DMS114 treated with DMSO at 0.1 percent for 48 hours (cell line): ENCODE results near the gene LIN54.

Source experiments
- DNase-seq: peaks from one replicate; lab custom pipeline; 2025; ENCODE audit not compliant: unreplicated experiment; lab: John Stamatoyannopoulos, UW

The LIN54 gene

GRCh38 chr4:82896755-82897154, 113.9 kb downstream of the LIN54 start:
- DNase-seq = no peak

- no peak for DNase-seq
Measured at GRCh38 chr4:82893942-82894341, 116.7 kb downstream of the LIN54 start.

GRCh38 chr4:82892467-82892802, 118.2 kb downstream of the LIN54 start:
- no peak for DNase-seq

- DNase-seq = no peak
Measured at GRCh38 chr4:82891707-82892466, 118.7 kb downstream of the LIN54 start.

GRCh38 chr4:82890901-82891706, 119.5 kb downstream of the LIN54 start, which contains the start of gene SEC31A:
Gene SEC31A, minus strand, starts transcription at chr4:82891153. Its CDS starts 9,217 bp downstream, at chr4:82881936.
- DNase-seq = peak; percentile 80

GRCh38 chr4:82890528-82890900, 120.1 kb downstream of the LIN54 start:
- DNase-seq = no peak

GRCh38 chr4:82889287-82889686, 121.3 kb downstream of the LIN54 start:
- DNase-seq = no peak

- DNase-seq = no peak
Measured at GRCh38 chr4:82886147-82886942, 124.3 kb downstream of the LIN54 start.

GRCh38 chr4:82885410-82885809, 125.2 kb downstream of the LIN54 start:
- DNase-seq = no peak
